ENCODE data around the gene DEGS2.

DNA sequence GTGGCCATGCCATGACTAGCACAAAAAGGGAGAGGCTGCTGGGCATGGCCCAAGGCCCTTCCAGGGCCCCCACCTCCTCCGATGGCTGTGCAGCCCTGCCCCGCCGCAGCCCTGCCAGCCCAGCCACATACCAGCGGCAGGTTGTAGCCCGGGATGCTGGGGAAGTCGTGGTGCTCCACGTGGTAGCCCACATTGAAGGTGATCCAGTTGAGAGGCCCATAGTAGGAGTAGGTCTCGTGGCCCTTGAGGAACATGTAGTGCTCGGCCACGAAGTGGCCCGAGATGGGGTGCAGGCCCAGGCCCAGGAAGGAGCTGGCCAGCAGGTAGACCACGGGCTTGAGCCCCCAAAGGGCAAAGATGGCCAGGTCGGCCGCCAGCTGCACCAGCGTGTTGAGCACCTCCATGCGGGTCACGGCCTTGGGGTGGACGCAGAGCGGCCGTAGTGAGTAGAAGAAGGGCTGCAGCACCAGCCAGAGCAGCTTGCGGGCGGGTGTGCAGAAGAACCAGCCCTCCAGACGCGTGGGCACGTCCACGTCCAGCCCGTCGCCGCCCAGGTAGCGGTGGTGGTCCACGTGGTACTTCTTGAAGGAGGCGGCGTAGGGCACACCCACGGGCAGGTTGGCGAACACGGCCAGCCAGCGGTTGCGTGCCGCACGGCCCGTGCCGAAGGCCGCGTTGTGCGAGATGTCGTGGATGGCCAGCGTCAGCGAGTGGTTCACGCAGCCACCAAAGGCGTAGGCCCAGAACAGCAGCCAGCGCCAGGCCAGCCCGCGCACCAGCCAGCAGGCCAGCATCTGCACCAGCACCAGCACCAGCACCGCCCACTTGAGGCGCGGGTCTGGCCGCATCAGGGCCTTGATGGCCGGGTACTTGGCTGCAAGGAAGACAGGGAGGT is 10.4 kb downstream of the DEGS2 start:
- TF ChIP-seq, protein P1, sequence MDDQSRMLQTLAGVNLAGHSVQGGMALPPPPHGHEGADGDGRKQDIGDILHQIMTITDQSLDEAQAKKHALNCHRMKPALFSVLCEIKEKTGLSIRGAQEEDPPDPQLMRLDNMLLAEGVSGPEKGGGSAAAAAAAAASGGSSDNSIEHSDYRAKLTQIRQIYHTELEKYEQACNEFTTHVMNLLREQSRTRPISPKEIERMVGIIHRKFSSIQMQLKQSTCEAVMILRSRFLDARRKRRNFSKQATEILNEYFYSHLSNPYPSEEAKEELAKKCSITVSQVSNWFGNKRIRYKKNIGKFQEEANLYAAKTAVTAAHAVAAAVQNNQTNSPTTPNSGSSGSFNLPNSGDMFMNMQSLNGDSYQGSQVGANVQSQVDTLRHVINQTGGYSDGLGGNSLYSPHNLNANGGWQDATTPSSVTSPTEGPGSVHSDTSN (IDR thresholded peaks at IDR 0.05), result no peak
- TF ChIP-seq, protein P2, sequence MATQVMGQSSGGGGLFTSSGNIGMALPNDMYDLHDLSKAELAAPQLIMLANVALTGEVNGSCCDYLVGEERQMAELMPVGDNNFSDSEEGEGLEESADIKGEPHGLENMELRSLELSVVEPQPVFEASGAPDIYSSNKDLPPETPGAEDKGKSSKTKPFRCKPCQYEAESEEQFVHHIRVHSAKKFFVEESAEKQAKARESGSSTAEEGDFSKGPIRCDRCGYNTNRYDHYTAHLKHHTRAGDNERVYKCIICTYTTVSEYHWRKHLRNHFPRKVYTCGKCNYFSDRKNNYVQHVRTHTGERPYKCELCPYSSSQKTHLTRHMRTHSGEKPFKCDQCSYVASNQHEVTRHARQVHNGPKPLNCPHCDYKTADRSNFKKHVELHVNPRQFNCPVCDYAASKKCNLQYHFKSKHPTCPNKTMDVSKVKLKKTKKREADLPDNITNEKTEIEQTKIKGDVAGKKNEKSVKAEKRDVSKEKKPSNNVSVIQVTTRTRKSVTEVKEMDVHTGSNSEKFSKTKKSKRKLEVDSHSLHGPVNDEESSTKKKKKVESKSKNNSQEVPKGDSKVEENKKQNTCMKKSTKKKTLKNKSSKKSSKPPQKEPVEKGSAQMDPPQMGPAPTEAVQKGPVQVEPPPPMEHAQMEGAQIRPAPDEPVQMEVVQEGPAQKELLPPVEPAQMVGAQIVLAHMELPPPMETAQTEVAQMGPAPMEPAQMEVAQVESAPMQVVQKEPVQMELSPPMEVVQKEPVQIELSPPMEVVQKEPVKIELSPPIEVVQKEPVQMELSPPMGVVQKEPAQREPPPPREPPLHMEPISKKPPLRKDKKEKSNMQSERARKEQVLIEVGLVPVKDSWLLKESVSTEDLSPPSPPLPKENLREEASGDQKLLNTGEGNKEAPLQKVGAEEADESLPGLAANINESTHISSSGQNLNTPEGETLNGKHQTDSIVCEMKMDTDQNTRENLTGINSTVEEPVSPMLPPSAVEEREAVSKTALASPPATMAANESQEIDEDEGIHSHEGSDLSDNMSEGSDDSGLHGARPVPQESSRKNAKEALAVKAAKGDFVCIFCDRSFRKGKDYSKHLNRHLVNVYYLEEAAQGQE (IDR thresholded peaks at IDR 0.05), result no peak
- TF ChIP-seq POLR2A (IDR thresholded peaks at IDR 0.05; ENCODE audit: low read length) (no peak), BHLHE40 (IDR thresholded peaks at IDR 0.05; ENCODE audit: low read depth, low read length) (no peak), EHF (CRISPR knock-in tag; IDR thresholded peaks at IDR 0.05) (no peak), CBX8 (IDR thresholded peaks at IDR 0.05) (no peak), JUN (IDR thresholded peaks at IDR 0.05) (no peak), RAD21 (conservative IDR thresholded peaks at IDR 0.05 in 1 of 2, IDR thresholded peaks at IDR 0.05 in 1 of 2) (no peak), RARB (CRISPR knock-in tag; IDR thresholded peaks at IDR 0.05) (no peak), NFE2L2 (conservative IDR thresholded peaks at IDR 0.05; ENCODE audit: low read length) (no peak), EP300 (IDR thresholded peaks at IDR 0.05) (no peak), KDM5A (IDR thresholded peaks at IDR 0.05) (no peak)
- TF ChIP-seq, protein P3, sequence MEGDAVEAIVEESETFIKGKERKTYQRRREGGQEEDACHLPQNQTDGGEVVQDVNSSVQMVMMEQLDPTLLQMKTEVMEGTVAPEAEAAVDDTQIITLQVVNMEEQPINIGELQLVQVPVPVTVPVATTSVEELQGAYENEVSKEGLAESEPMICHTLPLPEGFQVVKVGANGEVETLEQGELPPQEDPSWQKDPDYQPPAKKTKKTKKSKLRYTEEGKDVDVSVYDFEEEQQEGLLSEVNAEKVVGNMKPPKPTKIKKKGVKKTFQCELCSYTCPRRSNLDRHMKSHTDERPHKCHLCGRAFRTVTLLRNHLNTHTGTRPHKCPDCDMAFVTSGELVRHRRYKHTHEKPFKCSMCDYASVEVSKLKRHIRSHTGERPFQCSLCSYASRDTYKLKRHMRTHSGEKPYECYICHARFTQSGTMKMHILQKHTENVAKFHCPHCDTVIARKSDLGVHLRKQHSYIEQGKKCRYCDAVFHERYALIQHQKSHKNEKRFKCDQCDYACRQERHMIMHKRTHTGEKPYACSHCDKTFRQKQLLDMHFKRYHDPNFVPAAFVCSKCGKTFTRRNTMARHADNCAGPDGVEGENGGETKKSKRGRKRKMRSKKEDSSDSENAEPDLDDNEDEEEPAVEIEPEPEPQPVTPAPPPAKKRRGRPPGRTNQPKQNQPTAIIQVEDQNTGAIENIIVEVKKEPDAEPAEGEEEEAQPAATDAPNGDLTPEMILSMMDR (IDR thresholded peaks at IDR 0.05), result no peak
- TF ChIP-seq, protein P4, sequence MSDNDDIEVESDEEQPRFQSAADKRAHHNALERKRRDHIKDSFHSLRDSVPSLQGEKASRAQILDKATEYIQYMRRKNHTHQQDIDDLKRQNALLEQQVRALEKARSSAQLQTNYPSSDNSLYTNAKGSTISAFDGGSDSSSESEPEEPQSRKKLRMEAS (IDR thresholded peaks at IDR 0.05), result no peak

Data from A549 (cell line).